NT2/D1 (cell line): Measurements from ENCODE around the gene CEACAM16.

Experiments
- YY1 ChIP-seq: IDR thresholded peaks from 2 replicates; pipeline ENCODE4 v1.6.1; 2011; ENCODE audit not compliant: insufficient read length, insufficient read depth
- ZNF274 ChIP-seq: IDR thresholded peaks from 2 replicates; pipeline ENCODE4 v1.6.1; 2011; ENCODE audit warnings: mild to moderate bottlenecking, low read depth, low read length

DNA sequence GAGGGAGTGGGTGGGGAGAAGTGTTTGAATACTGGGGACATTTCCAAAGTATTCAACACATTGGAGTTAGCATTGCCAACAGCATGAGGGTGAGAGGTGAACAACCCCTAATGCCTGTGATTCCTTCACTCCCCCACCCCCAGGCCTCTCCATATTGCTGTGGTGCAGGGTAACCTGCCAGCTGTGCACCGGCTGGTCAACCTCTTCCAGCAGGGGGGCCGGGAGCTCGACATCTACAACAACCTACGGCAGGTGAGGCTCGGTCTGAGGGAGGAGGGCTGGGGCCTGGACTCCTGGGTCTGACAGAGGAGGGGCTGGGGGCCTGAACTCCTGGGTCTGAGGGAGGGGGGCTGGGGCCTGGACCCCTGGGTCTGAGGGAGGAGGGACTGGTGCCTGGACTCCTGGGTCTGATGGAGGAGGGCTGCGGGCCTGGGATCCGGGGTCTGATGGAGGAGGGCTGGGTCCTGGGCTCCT is 57.2 kb downstream of the CEACAM16 start:
- TF ChIP-seq ZNF274 (no peak), YY1 (no peak)
